Neural cell (in vitro differentiated cells): Measurements from ENCODE around the gene FBN1. TPM values are rescaled to one million over a fixed set of nuclear protein-coding genes. Genes with fewer than 3 reads are reported as not detected.

ENCODE experiments used
- H2AFZ ChIP-seq: fragments of 200-600, 300-800 bp; sonication (generic), shearing (Covaris generic); 2 replicates; pipeline ENCODE4 v1.6.0; 2014; ENCODE audit warnings: low read depth, mild to moderate bottlenecking, antibody characterized with exemption, low read length, moderate library complexity
- H3F3A ChIP-seq: fragments of 200-600 bp; shearing (Covaris generic); 2 replicates; pipeline ENCODE4 v1.6.1; 2016; ENCODE audit warnings: mild to moderate bottlenecking, moderate library complexity, mixed read lengths, antibody characterized with exemption, low read length; ENCODE audit not compliant: insufficient read depth, poor library complexity, severe bottlenecking
- H3K27ac ChIP-seq: fragments of 200-600, 300-800 bp; sonication (generic), shearing (Covaris generic); 2 replicates; pipeline ENCODE4 v1.5.1; 2014; ENCODE audit warnings: mild to moderate bottlenecking, low read length, moderate library complexity
- H3K27me3 ChIP-seq: fragments of 300-800, 200-600 bp; sonication (generic), shearing (Covaris generic); 2 replicates; pipeline ENCODE4 v1.6.0; 2014; ENCODE audit warnings: mild to moderate bottlenecking, low read depth, low read length, moderate library complexity; ENCODE audit not compliant: insufficient read depth
- H3K36me3 ChIP-seq: fragments of 300-800, 200-600 bp; sonication (generic), shearing (Covaris generic); 2 replicates; pipeline ENCODE4 v1.5.1; 2014; ENCODE audit warnings: mild to moderate bottlenecking, antibody characterized with exemption, low read length, moderate library complexity; ENCODE audit not compliant: insufficient read depth
- H3K4me2 ChIP-seq: fragments of 300-800, 200-600 bp; sonication (generic), shearing (Covaris generic); 2 replicates; pipeline ENCODE4 v1.6.0; 2014; ENCODE audit warnings: mild to moderate bottlenecking, low read length
- H3K4me3 ChIP-seq: fragments of 300-800, 200-600 bp; sonication (generic), shearing (Covaris generic); 2 replicates; pipeline ENCODE4 v1.5.1; 2014; ENCODE audit warnings: mild to moderate bottlenecking, low read length, moderate library complexity
- H3K79me2 ChIP-seq: fragments of 200-600 bp; shearing (Covaris generic); replicated peaks from 2 replicates; pipeline ENCODE4 v1.6.0; 2014; ENCODE audit warnings: mild to moderate bottlenecking, low read length, moderate library complexity; ENCODE audit not compliant: insufficient read depth
- H3K9ac ChIP-seq: fragments of 300-800, 200-600 bp; sonication (generic), shearing (Covaris generic); 2 replicates; pipeline ENCODE4 v1.6.1; 2016; ENCODE audit warnings: mild to moderate bottlenecking, low read length, mixed read lengths
- H3K9me2 ChIP-seq: fragments of 200-600 bp; shearing (Covaris generic); 2 replicates; pipeline ENCODE4 v1.6.1; 2016; ENCODE audit warnings: mild to moderate bottlenecking, low read length, mixed read lengths; ENCODE audit not compliant: insufficient read depth
- H3K9me3 ChIP-seq: fragments of 200-600, 300-800 bp; sonication (generic), shearing (Covaris generic); 2 replicates; pipeline ENCODE4 v1.6.1; 2016; ENCODE audit warnings: mild to moderate bottlenecking, mixed run types, low read length, moderate library complexity, mixed read lengths
- H4K20me1 ChIP-seq: fragments of 200-600 bp; shearing (Covaris generic); 2 replicates; pipeline ENCODE4 v1.6.1; 2016; ENCODE audit warnings: mild to moderate bottlenecking, mixed run types; ENCODE audit not compliant: insufficient read depth
- CTCF ChIP-seq: fragments of 450-650 bp; IDR thresholded peaks from 2 replicates; pipeline ENCODE4 v1.5.1; 2014; ENCODE audit warnings: antibody characterized with exemption, mild to moderate bottlenecking, moderate library complexity; ENCODE audit not compliant: poor library complexity, severe bottlenecking
- EP300 ChIP-seq: fragments of 450-650 bp; conservative IDR thresholded peaks from 2 replicates; pipeline ENCODE4 v1.6.1; 2014; ENCODE audit warnings: antibody characterized with exemption, mild to moderate bottlenecking, moderate library complexity; ENCODE audit not compliant: poor library complexity, severe bottlenecking
- EZH2 ChIP-seq: fragments of 200-600, 300-800 bp; shearing (Covaris generic), sonication (generic); IDR thresholded peaks from 2 replicates; pipeline ENCODE4 v1.6.1; 2014; ENCODE audit warnings: antibody characterized with exemption, low read length, borderline replicate concordance, mild to moderate bottlenecking; ENCODE audit not compliant: insufficient read depth, poor library complexity, severe bottlenecking
- MXI1 ChIP-seq: fragments of 450-650 bp; conservative IDR thresholded peaks from 2 replicates; pipeline ENCODE4 v1.6.1; 2014; ENCODE audit warnings: antibody characterized with exemption, mild to moderate bottlenecking; ENCODE audit not compliant: poor library complexity, severe bottlenecking
- POLR2AphosphoS5 ChIP-seq: IDR thresholded peaks from 2 replicates; pipeline ENCODE4 v1.6.1; 2012
- RAD21 ChIP-seq: fragments of 450-650 bp; conservative IDR thresholded peaks from 2 replicates; pipeline ENCODE4 v1.6.1; 2014; ENCODE audit warnings: antibody characterized with exemption, mild to moderate bottlenecking, moderate library complexity
- SMC3 ChIP-seq: fragments of 450-650 bp; conservative IDR thresholded peaks from 2 replicates; pipeline ENCODE4 v1.6.1; 2014; ENCODE audit warnings: antibody characterized with exemption, mild to moderate bottlenecking, moderate library complexity; ENCODE audit not compliant: poor library complexity
- TAF1 ChIP-seq: IDR thresholded peaks from 2 replicates; pipeline ENCODE4 v1.6.1; 2012; ENCODE audit warnings: low read depth
- polyA plus RNA-seq: library from polyadenylated mRNA; depleted of rRNA; stranded (reverse); fragments of >200 nt; gene quantifications from 2 replicates; pipeline ENCODE4 v1.2.3, GENCODE V29; 2014
- TF ChIP-seq, protein P1 (sequence below): IDR thresholded peaks from 2 replicates; pipeline ENCODE4 v1.6.1; 2012; ENCODE audit warnings: borderline replicate concordance

Gene FBN1
- polyA plus RNA-seq, 1 donor from 2014 or later: 22.0 TPM

GRCh38 chr15:48442011-48442410 lies 203.5 kb downstream of the FBN1 start:
- Histone ChIP-seq H3K9me3 (no peaks in the 10 kb centered on the region), H3K4me3 (no peak overlapping the region), H4K20me1 (no peaks in the 10 kb centered on the region), H3K4me2 (no peak overlapping the region), H3F3A (no peaks in the 10 kb centered on the region), H3K27ac (no peak overlapping the region), H3K36me3 (peaks cover 4% of the 10 kb centered on the region), H3K9ac (no peak overlapping the region), H3K9me2 (no peaks in the 10 kb centered on the region), H3K27me3 (no peaks in the 10 kb centered on the region), H3K79me2 (no peaks in the 10 kb centered on the region), H2AFZ (no peak overlapping the region)
- TF ChIP-seq EP300: no peak
- TF ChIP-seq POLR2AphosphoS5: no peak
- no peak for TF ChIP-seq RAD21
- no peak for TF ChIP-seq TAF1
- TF ChIP-seq MXI1: no peak
- no peak for TF ChIP-seq SMC3
- TF ChIP-seq, protein P1, sequence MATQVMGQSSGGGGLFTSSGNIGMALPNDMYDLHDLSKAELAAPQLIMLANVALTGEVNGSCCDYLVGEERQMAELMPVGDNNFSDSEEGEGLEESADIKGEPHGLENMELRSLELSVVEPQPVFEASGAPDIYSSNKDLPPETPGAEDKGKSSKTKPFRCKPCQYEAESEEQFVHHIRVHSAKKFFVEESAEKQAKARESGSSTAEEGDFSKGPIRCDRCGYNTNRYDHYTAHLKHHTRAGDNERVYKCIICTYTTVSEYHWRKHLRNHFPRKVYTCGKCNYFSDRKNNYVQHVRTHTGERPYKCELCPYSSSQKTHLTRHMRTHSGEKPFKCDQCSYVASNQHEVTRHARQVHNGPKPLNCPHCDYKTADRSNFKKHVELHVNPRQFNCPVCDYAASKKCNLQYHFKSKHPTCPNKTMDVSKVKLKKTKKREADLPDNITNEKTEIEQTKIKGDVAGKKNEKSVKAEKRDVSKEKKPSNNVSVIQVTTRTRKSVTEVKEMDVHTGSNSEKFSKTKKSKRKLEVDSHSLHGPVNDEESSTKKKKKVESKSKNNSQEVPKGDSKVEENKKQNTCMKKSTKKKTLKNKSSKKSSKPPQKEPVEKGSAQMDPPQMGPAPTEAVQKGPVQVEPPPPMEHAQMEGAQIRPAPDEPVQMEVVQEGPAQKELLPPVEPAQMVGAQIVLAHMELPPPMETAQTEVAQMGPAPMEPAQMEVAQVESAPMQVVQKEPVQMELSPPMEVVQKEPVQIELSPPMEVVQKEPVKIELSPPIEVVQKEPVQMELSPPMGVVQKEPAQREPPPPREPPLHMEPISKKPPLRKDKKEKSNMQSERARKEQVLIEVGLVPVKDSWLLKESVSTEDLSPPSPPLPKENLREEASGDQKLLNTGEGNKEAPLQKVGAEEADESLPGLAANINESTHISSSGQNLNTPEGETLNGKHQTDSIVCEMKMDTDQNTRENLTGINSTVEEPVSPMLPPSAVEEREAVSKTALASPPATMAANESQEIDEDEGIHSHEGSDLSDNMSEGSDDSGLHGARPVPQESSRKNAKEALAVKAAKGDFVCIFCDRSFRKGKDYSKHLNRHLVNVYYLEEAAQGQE: no peak
- TF ChIP-seq CTCF: no peak
- TF ChIP-seq EZH2: no peak

- Histone ChIP-seq H3K4me3 (no peak overlapping the region), H2AFZ (no peak overlapping the region), H3K9me2 (no peaks in the 10 kb centered on the region)
Observed at GRCh38 chr15:48440084-48440483, 205.4 kb downstream of the FBN1 start.

More at GRCh38 chr15:48440084-48440483, 205.4 kb downstream of the FBN1 start:
- no peaks in the 10 kb centered on the region for H3F3A ChIP-seq
- no peaks in the 10 kb centered on the region for H3K79me2 ChIP-seq
- no peak overlapping the region for H3K9ac ChIP-seq
- H4K20me1 ChIP-seq: no peaks in the 10 kb centered on the region
- no peak for TF ChIP-seq POLR2AphosphoS5
- TF ChIP-seq MXI1: no peak
- no peak for TF ChIP-seq EZH2
- TF ChIP-seq SMC3: no peak
- TF ChIP-seq TAF1: no peak
- TF ChIP-seq EP300: no peak
- TF ChIP-seq, protein P1: no peak
- no peak for TF ChIP-seq CTCF
- TF ChIP-seq RAD21: no peak
- H3K4me2 ChIP-seq: no peak overlapping the region
- H3K27ac ChIP-seq: no peak overlapping the region
- H3K9me3 ChIP-seq: no peaks in the 10 kb centered on the region
- H3K27me3 ChIP-seq: no peaks in the 10 kb centered on the region
- H3K36me3 ChIP-seq: peaks cover 9% of the 10 kb centered on the region
